Ishikawa (cell line): ENCODE results near the gene ELFN1.

Experiments
- CEBPB ChIP-seq: IDR thresholded peaks from 2 replicates; pipeline ENCODE4 v1.6.1; 2012
- CREB1 ChIP-seq: IDR thresholded peaks from 2 replicates; pipeline ENCODE4 v1.6.1; 2012; ENCODE audit warnings: low read depth
- EGR1 ChIP-seq: IDR thresholded peaks from 2 replicates; pipeline ENCODE4 v1.6.1; 2012
- EP300 ChIP-seq: IDR thresholded peaks from 2 replicates; pipeline ENCODE4 v1.6.1; 2012; ENCODE audit warnings: borderline replicate concordance
- MAX ChIP-seq: IDR thresholded peaks from 2 replicates; pipeline ENCODE4 v1.6.1; 2012
- NFIC ChIP-seq: IDR thresholded peaks from 2 replicates; pipeline ENCODE4 v1.6.1; 2012
- RAD21 ChIP-seq: IDR thresholded peaks from 2 replicates; pipeline ENCODE4 v1.6.1; 2012; ENCODE audit warnings: low read depth
- TAF1 ChIP-seq: IDR thresholded peaks from 2 replicates; pipeline ENCODE4 v1.6.1; 2012; ENCODE audit warnings: low read depth, mild to moderate bottlenecking
- TCF12 ChIP-seq: IDR thresholded peaks from 2 replicates; pipeline ENCODE4 v1.6.1; 2012; ENCODE audit warnings: low read depth
- TEAD4 ChIP-seq: IDR thresholded peaks from 2 replicates; pipeline ENCODE4 v1.6.1; 2012
- USF1 ChIP-seq: IDR thresholded peaks from 2 replicates; pipeline ENCODE4 v1.6.1; 2012
- YY1 ChIP-seq: IDR thresholded peaks from 2 replicates; pipeline ENCODE4 v1.6.1; 2012; ENCODE audit warnings: low read depth
- ZBTB7A ChIP-seq: IDR thresholded peaks from 2 replicates; pipeline ENCODE4 v1.6.1; 2012; ENCODE audit warnings: low read depth

GRCh38 chr7:1641173-1641572 lies 28.9 kb upstream of the ELFN1 start:
- no peak for TF ChIP-seq RAD21
- no peak for TF ChIP-seq CREB1
- TF ChIP-seq TAF1, result no peak
- no peak for TF ChIP-seq YY1
- TF ChIP-seq ZBTB7A, result no peak
- TF ChIP-seq EP300, result no peak
- TF ChIP-seq EGR1, result no peak
- no peak for TF ChIP-seq NFIC
- no peak for TF ChIP-seq CEBPB
- no peak for TF ChIP-seq TCF12
- TF ChIP-seq MAX, result no peak
- no peak for TF ChIP-seq TEAD4
- TF ChIP-seq USF1, result no peak
